T47D (cell line): ENCODE data around the gene VIPR2.

Experiments used
- DNase-seq, 2 experiments: peaks; one replicate each; pipeline versions ENCODE4 v3.0.0 to v3.0.0-alpha.2; 2011 to 2012; ENCODE audit warnings: low read depth in 1 of 2, low spot score in 1 of 2
- JUND ChIP-seq: IDR thresholded peaks from 2 replicates; pipeline ENCODE4 v1.6.1; 2012; ENCODE audit warnings: low read depth
- in situ Hi-C: cut with HindIII; loops from 2 replicates; pipeline ENCODE4 v1.10.0; 2016; ENCODE audit warnings: low sequenced_read_pairs, low pct_unique_long_range_greater_than_20kb

VIPR2 gene

GRCh38 chr7:159099711-159100231 is 44.9 kb downstream of the VIPR2 start:
- DNase-seq, result no peak
- TF ChIP-seq JUND, result no peak
- in situ Hi-C loops, result no loop called here

GRCh38 chr7:159098811-159099655 is 45.6 kb downstream of the VIPR2 start:
- no peak for TF ChIP-seq JUND
- in situ Hi-C loops, result no loop called here
- DNase-seq, result no peak

- no peak for TF ChIP-seq JUND
- DNase-seq, result no peak
- in situ Hi-C loops, result no loop called here
Observed at GRCh38 chr7:159098424-159098786, 46.3 kb downstream of the VIPR2 start.

DNA sequence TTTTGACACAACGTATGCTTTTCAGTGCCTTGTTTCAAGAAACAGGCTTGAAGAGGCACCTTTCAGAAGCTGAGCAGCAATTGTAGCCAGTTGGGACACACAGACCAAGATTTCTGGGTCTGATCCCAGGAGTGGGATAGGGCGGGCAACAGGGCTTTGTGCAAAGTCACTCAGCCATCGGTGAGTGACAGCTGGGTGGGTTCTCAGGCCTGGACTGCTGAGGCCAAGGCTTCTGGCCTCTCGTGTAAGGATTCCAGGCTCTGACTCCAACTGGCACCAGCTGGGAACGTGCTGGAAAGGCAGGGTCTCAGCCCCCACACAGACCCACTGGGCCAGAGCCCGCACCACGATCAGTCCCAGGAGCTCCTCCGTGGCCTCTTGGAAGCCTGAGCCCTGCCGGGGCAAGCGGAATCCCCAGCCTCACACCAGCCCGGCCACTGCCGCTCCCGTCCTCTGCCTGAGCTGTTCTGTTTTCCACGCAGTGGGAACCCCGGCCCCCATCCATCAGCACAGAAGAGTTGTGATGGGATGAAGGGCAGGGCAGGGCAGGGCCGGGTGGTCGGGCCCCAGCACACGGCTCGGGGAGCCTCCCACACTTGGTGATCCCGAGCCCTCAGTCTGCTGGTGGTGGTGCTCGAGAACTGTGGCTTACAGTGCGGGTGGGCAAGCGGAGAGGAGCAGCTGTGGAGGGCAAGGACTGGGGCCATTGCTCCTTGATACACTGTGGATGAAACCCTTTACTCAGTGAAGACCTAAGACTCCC is 46.8 kb downstream of the VIPR2 start:
- TF ChIP-seq JUND, result no peak
- in situ Hi-C loops, result no loop called here
- no peak for DNase-seq

DNA sequence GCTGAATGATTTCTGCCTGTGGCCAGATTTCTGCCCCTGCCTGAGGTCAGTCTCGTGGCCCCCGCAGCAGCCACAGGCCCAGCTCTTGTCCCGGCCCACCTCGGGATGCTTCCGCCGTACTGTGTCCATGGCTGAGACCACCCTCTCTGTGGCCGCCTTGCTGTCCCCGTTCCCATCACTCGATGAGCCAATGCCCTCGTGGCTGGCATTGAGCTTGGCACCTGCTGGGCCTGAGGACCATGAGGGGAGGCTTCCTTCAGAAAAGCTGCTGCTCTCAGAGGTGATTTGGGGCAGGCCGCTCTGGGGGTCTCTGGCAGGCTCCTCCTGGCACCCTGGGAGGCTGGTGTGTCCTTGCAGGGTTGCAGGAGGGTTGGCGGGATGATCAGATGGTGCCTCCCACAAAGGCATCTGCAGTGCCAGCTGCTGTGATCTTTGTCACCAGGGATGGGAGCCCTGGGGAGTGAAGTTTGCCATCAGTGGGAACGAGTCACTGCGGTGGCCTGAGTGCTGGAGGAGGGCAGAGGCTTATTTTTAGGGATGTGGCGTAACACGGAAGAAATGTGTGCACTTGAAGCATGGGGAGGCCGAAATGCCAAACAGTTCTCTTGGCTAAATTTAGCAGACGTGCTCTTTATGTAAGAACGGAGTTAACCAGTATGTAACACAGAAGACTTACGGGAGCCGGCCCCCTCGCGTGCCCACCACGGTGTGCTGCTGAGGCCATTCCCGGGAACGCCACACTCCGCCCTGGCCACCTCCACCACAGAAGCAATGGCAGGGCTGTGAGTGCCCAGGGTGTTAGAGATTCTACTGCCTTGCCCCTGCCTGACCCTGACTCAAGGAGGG is 47.7 kb downstream of the VIPR2 start:
- in situ Hi-C loops, result no loop called here
- no peak for TF ChIP-seq JUND
- no peak for DNase-seq

DNA sequence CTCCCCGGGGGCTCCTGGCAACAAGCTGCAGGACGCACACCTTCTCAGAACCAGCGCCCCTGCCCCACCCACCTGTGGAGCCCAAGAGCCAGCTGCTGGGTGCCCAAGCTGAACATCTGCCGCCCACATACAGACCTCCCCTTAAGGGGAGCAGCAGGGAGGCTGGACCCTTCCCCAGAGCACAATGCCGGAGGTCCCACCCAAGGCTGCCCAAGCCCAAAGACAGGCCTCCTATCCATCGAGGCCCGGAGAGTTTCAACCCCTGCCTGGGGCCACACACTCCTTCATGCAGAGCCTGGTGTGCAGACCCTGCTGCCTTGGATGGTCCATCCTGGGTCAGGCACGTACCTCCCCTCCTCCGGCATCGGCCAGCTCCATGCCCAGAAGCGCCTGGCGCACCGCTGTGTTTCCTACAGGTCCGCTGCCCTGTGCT is 48.7 kb downstream of the VIPR2 start:
- TF ChIP-seq JUND, result no peak
- in situ Hi-C loops, result no loop called here
- DNase-seq, result no peak

GRCh38 chr7:159094919-159095915 is 49.5 kb downstream of the VIPR2 start:
- DNase-seq, result no peak
- no peak for TF ChIP-seq JUND
- in situ Hi-C loops, result no loop called here

DNA sequence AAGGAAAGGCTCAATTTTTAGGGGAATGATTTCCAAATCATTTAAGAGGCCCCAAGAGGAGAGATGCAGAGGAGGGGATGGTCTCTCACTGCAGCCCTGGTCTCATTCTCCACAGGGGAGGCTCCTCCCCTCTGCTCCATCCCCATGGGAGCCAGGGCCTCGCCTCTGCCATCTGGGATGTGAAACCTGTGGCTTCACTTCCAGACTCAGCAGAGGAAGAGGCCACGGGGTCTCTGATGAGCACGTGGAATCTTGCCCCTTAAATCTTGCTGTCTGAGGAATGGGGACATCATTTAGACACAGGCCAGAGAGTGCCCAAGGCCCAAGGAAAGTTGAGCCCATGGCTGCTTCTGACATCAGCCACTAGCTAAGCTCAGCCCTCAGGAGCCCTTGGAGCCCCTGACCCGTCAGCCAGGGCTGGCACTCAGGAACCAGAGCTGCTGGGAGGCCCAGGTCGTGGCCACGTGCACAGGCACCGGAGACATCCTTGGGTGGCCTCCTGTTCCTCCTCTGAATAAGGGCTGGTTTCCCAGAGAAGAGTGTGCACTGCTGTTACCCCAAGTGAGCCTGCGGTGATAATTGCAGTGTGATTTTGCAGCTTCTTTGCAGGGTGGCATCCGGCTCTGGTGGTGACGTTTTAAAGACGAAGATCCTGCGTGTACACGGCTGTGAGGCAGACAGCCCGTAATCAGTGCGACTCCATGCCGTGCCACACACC is 50.5 kb downstream of the VIPR2 start:
- in situ Hi-C loops, result no loop called here
- DNase-seq, result no peak

GRCh38 chr7:159093351-159093971 is 51.2 kb downstream of the VIPR2 start:
- in situ Hi-C loops, result no loop called here
- no peak for DNase-seq
- no peak for TF ChIP-seq JUND

More for the DNA sequence above, 50.5 kb downstream of the VIPR2 start:
- no peak for TF ChIP-seq JUND

DNA sequence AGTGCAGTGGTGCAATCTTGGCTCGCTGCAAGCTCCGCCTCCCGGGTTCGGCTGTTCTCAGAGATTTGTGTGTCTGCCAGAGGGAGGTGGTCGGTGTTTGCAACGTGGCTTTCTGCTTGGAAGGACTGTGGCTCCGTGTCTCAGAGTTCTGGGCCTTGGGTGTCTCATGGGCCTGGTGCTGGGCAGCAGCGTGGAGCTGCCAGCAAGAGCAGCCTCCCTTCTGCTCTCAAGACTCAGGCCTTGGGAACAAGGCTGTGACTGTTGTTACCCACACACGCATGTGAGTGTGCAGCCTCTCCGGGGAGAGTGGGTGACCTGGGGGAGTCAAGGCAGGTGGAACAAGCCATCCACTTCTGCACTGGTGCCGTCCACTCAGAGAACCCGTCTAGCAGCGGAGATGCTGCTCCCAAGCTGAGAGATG is 52.0 kb downstream of the VIPR2 start:
- in situ Hi-C loops, result no loop called here
- no peak for DNase-seq
- TF ChIP-seq JUND, result no peak
